ENCODE results near the gene ZNF521.

The ZNF521 gene

GRCh38 chr18:25365242-25365641 lies 13.3 kb upstream of the ZNF521 start:
- H3K4me3 ChIP-seq (ENCODE audit: low read depth in 1 of 2, low read length in 1 of 2): no peak overlapping the region
- H3K9me3 ChIP-seq: no peaks in the 10 kb centered on the region
- H3K4me1 ChIP-seq (ENCODE audit: control insufficient read depth in 1 of 2, insufficient read depth in 1 of 2, low read depth in 1 of 2, low read length in 1 of 2): no peaks in the 10 kb centered on the region
- H3K27me3 ChIP-seq: peaks cover 6% of the 10 kb centered on the region
- no peak overlapping the region for H3K27ac ChIP-seq
- H3K36me3 ChIP-seq: no peaks in the 10 kb centered on the region
- TF ChIP-seq CTCF (IDR thresholded peaks at IDR 0.05): no peak

DNA sequence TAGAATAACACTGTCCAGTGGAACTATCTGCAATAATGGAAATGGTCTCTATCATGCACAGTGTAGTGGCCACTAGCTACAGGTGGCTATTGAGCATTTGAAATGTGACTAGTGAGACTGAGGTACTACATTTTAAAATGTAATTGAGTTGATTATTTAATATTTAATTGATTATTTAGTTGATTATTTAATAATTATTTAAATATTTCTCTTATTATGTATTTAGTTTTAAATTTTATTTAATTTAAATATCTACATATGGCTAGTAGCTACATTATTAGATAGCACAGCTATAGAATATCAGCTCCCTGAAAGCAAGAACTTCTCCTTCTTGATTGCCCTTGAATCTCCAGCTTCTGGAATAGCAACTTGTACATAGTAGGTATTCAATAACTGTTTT lies 12.8 kb upstream of the ZNF521 start:
- no peaks in the 10 kb centered on the region for H3K4me1 ChIP-seq (ENCODE audit: control insufficient read depth in 1 of 2, insufficient read depth in 1 of 2, low read depth in 1 of 2, low read length in 1 of 2)
- H3K36me3 ChIP-seq: no peaks in the 10 kb centered on the region
- no peak for TF ChIP-seq CTCF (IDR thresholded peaks at IDR 0.05)
- peaks cover 6% of the 10 kb centered on the region for H3K27me3 ChIP-seq
- H3K27ac ChIP-seq: no peak overlapping the region
- no peak overlapping the region for H3K4me3 ChIP-seq (ENCODE audit: low read depth in 1 of 2, low read length in 1 of 2)
- no peaks in the 10 kb centered on the region for H3K9me3 ChIP-seq

DNA sequence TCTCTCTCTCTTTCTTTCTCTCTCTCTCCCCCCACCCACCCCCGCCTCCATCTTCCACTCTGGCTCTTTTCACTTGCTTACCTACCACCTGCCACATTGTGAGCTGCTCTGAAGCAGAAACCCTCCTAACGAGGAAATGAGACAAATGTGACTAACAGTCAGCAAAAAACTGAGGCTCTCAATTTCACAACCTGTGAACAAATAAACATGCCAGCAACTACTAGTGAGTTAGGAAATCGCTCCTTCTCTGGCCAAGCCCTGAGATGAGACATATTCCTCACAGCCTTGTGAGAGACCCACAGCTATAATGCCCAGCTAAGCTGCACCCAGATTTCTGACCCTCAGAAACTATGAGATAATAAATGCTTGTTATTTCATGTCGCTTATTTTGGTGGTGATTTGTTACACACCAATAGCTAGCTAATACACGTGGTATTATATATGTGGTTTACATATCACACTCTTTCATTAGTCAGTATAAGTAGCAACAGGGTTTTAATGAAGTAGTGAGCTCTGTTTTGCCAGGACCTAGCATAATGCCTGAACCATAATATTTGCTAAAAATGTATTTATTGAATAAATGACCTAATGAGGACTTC lies 8.4 kb upstream of the ZNF521 start:
- H3K4me1 ChIP-seq (ENCODE audit: control insufficient read depth in 1 of 2, insufficient read depth in 1 of 2, low read depth in 1 of 2, low read length in 1 of 2): no peaks in the 10 kb centered on the region
- no peak for TF ChIP-seq CTCF (IDR thresholded peaks at IDR 0.05)

GRCh38 chr18:25353080-25353479 lies 1.1 kb upstream of the ZNF521 start:
- no peak for TF ChIP-seq CTCF (IDR thresholded peaks at IDR 0.05)
- peaks cover 21 to 27% of the 10 kb centered on the region in 2 experiments for H3K4me1 ChIP-seq (ENCODE audit: control insufficient read depth in 1 of 2, insufficient read depth in 1 of 2, low read depth in 1 of 2, low read length in 1 of 2)
- no peak overlapping the region for H3K4me3 ChIP-seq (ENCODE audit: low read depth in 1 of 2, low read length in 1 of 2)
- no peaks in the 10 kb centered on the region for H3K36me3 ChIP-seq
- peaks cover 100% of the 10 kb centered on the region for H3K27me3 ChIP-seq
- H3K9me3 ChIP-seq: no peaks in the 10 kb centered on the region
- H3K27ac ChIP-seq: no peak overlapping the region

More for the DNA sequence above, 8.4 kb upstream of the ZNF521 start:
- H3K27me3 ChIP-seq: peaks cover 36% of the 10 kb centered on the region
- H3K27ac ChIP-seq: no peak overlapping the region
- no peaks in the 10 kb centered on the region for H3K36me3 ChIP-seq
- H3K9me3 ChIP-seq: no peaks in the 10 kb centered on the region
- H3K4me3 ChIP-seq (ENCODE audit: low read depth in 1 of 2, low read length in 1 of 2): no peak overlapping the region

DNA sequence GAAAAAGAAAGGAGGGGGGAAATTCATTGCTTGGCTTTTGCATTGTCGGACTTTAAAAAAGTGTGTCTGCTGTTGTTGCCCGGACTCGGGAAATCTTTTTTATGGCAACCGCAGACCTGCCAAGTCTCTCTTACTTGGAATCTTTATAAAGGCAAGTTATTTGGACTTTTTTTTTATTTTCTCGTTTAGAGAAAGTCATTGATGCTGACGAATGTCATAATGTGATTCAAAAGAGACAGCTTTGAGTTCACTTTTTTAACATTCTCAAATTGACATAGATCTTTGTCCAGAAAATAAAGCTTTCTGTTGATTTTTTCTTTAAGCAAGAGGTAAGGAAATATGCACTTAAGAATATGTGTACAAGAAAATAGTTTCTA lies 651 bp upstream of the ZNF521 start:
- no peak overlapping the region for H3K4me3 ChIP-seq (ENCODE audit: low read depth in 1 of 2, low read length in 1 of 2)
- H3K27me3 ChIP-seq: peaks cover 100% of the 10 kb centered on the region
- no peaks in the 10 kb centered on the region for H3K9me3 ChIP-seq
- H3K27ac ChIP-seq: no peak overlapping the region
- no peaks in the 10 kb centered on the region for H3K36me3 ChIP-seq
- H3K4me1 ChIP-seq (ENCODE audit: control insufficient read depth in 1 of 2, insufficient read depth in 1 of 2, low read depth in 1 of 2, low read length in 1 of 2): peaks cover 21 to 27% of the 10 kb centered on the region in 2 experiments
- no peak for TF ChIP-seq CTCF (IDR thresholded peaks at IDR 0.05)

All from neutrophil (primary cell).